ENCODE measurements around the gene CELF6. TPM values are rescaled to one million over a fixed set of nuclear protein-coding genes. Genes with fewer than 3 reads are reported as not detected.

CELF6 gene
- total and polyA plus RNA-seq, 2 donors (not counting 3 experiments of a cell fraction or from before 2014, with no cell fraction given) = 0.17 TPM; not detected in 1

DNA sequence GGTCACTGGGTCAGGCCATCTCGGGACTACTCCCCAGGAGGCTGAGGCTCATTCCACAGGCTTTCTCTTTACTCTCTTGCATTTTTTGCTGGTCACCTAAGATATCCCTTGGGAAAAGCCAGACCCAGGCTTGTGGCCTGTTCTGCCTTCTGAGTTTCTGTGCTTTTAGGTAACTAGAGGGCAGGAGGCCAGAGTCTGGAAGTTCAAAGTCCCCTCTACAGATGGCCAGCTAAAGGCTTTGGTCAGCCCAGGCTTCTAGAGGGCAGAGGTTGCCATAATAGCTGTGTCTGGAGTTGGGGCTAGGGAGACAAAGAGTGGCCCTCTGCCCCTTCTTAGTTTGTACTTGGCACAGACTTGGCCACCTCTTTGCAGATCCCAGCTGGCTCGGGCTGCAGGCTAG is 39.2 kb downstream of the CELF6 start:
- Histone ChIP-seq H3K27me3 (ENCODE audit: control insufficient read depth in 2 of 2, insufficient read depth in 2 of 2, low read length in 2 of 2) (peaks cover 0 to 3% of the 10 kb centered on the region in 2 experiments), H3K9me3 (replicated peaks; ENCODE audit: control insufficient read depth, insufficient read depth, low read length) (no peaks in the 10 kb centered on the region), H3K36me3 (ENCODE audit: control insufficient read depth in 2 of 2, extremely low read depth in 1 of 2, insufficient read depth in 2 of 2, low read length in 2 of 2) (no peaks in the 10 kb centered on the region), H3K9me1 (replicated peaks; ENCODE audit: control insufficient read depth, extremely low read depth, insufficient read depth, low read length) (no peaks in the 10 kb centered on the region), H3K4me1 (ENCODE audit: control insufficient read depth, extremely low read depth, insufficient read depth, low read length) (no peaks in the 10 kb centered on the region), H3K79me2 (ENCODE audit: control insufficient read depth, insufficient read depth, low read length) (no peaks in the 10 kb centered on the region), H3K27ac (ENCODE audit: insufficient read depth, low read depth, low read length) (no peak overlapping the region), H3K4me2 (ENCODE audit: insufficient read depth, low read length) (no peak overlapping the region), H3K4me3 (replicated peaks in 1 of 3; ENCODE audit: insufficient read depth in 1 of 3, low read depth in 1 of 3, low read length in 3 of 3) (no peak overlapping the region), H4K20me1 (replicated peaks; ENCODE audit: control insufficient read depth, extremely low read depth, insufficient read depth, low read length) (no peaks in the 10 kb centered on the region), H3K9ac (replicated peaks; ENCODE audit: extremely low read depth, insufficient read depth, low read length) (no peak overlapping the region), H2AFZ (ENCODE audit: low read depth, low read length) (no peak overlapping the region)
- FAIRE-seq (no peak), DNase-seq (ENCODE audit: low read depth, low spot score) (no peak)
- no TSS peak for BruUV-seq (replicated peaks)
- POLR2A ChIA-PET = no interaction called here
- intact Hi-C loops (cut with micrococcal nuclease) (no loop called here), dilution Hi-C loops (cut with MboI; ENCODE audit: extremely low pct_ligation_motif_present, low sequenced_read_pairs) (no loop called here)
- TF ChIP-seq EZH2 (IDR thresholded peaks at IDR 0.05; ENCODE audit: borderline replicate concordance, low read depth, low read length, severe bottlenecking) = no peak
- no peak for TF ChIP-seq POLR2A (IDR thresholded peaks at IDR 0.05; ENCODE audit: low read depth, low read length)
- no peak for TF ChIP-seq FOS (IDR thresholded peaks at IDR 0.05; ENCODE audit: borderline replicate concordance, insufficient read depth, low read length)
- CTCF ChIA-PET = interaction anchor here (1.0 to 1.1 kb wide), 2 partner anchors 10 to 53 kb away, joined by 3 read pairs; no protein-coding TSS in a partner anchor

DNA sequence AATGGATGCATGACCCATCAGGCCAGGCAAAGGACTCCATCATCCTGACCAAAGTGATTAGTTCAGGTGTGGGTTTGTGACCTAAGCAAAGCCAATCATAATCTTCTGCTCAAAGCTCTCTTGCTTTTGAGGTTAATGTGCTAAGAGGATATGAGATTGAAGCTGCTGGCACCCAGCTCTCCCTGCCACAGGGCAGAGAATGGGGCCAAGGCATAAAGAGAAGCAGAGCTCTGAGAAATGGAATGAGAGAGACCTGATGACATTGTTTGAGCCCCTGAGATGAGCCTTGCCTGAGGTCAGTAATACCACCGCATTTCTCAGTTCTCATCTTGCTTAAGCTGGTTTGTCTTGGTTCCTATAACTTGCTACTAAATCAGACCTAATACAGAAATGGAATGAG is 41.2 kb downstream of the CELF6 start:
- H3K27me3 ChIP-seq (ENCODE audit: control insufficient read depth in 2 of 2, insufficient read depth in 2 of 2, low read length in 2 of 2) = peaks cover 0 to 3% of the 10 kb centered on the region in 2 experiments
- H3K9ac ChIP-seq (replicated peaks; ENCODE audit: extremely low read depth, insufficient read depth, low read length) = no peak overlapping the region
- intact Hi-C loops (cut with micrococcal nuclease) = no loop called here
- H3K4me2 ChIP-seq (ENCODE audit: insufficient read depth, low read length) = no peak overlapping the region
- no peak for TF ChIP-seq GATA2 (IDR thresholded peaks at IDR 0.05; ENCODE audit: insufficient read depth, insufficient read length, low read depth, low read length)
- no peak for TF ChIP-seq POLR2AphosphoS5 (IDR thresholded peaks at IDR 0.05; ENCODE audit: insufficient read depth, low read depth, low read length)
- no peak for TF ChIP-seq MYC (IDR thresholded peaks at IDR 0.05; ENCODE audit: low read depth, low read length)
- TF ChIP-seq EZH2 (IDR thresholded peaks at IDR 0.05; ENCODE audit: borderline replicate concordance, low read depth, low read length, severe bottlenecking) = no peak
- TF ChIP-seq POLR2A (IDR thresholded peaks at IDR 0.05; ENCODE audit: low read depth, low read length) = no peak
- ChIA-PET POLR2A (interaction anchor here (0.6 kb wide), 1 partner anchor 27 kb away, joined by 3 read pairs; no protein-coding TSS in a partner anchor), CTCF (interaction anchor here (0.7 kb wide), 1 partner anchor 10 kb away, joined by 3 read pairs; no protein-coding TSS in a partner anchor)
- H3K4me3 ChIP-seq (replicated peaks in 1 of 3; ENCODE audit: insufficient read depth in 1 of 3, low read depth in 1 of 3, low read length in 3 of 3) = no peak overlapping the region
- no peak overlapping the region for H2AFZ ChIP-seq (ENCODE audit: low read depth, low read length)
- no peaks in the 10 kb centered on the region for H3K9me1 ChIP-seq (replicated peaks; ENCODE audit: control insufficient read depth, extremely low read depth, insufficient read depth, low read length)
- no peaks in the 10 kb centered on the region for H3K36me3 ChIP-seq (ENCODE audit: control insufficient read depth in 2 of 2, extremely low read depth in 1 of 2, insufficient read depth in 2 of 2, low read length in 2 of 2)
- no peaks in the 10 kb centered on the region for H3K79me2 ChIP-seq (ENCODE audit: control insufficient read depth, insufficient read depth, low read length)
- no peaks in the 10 kb centered on the region for H4K20me1 ChIP-seq (replicated peaks; ENCODE audit: control insufficient read depth, extremely low read depth, insufficient read depth, low read length)
- BruUV-seq (replicated peaks) = no TSS peak
- dilution Hi-C loops (cut with MboI; ENCODE audit: extremely low pct_ligation_motif_present, low sequenced_read_pairs) = no loop called here
- no peak for DNase-seq (ENCODE audit: low read depth, low spot score)
- FAIRE-seq = no peak
- H3K9me3 ChIP-seq (replicated peaks; ENCODE audit: control insufficient read depth, insufficient read depth, low read length) = no peaks in the 10 kb centered on the region
- H3K4me1 ChIP-seq (ENCODE audit: control insufficient read depth, extremely low read depth, insufficient read depth, low read length) = no peaks in the 10 kb centered on the region
- no peak overlapping the region for H3K27ac ChIP-seq (ENCODE audit: insufficient read depth, low read depth, low read length)
